Upper lobe of left lung (tissue), 4 donors: ENCODE results near the gene DENND1A.

Source experiments
- CTCF ChIP-seq, 6 experiments: fragments of 450-650 bp in 4 of 6; fragments of 200-600 bp in 2 of 6; sonication (generic) in 2 of 6; IDR thresholded peaks; one replicate each; pipeline ENCODE4 v1.5.1; 2016 to 2019; ENCODE audit warnings: antibody characterized with exemption in 6 of 6
- EP300 ChIP-seq, 4 donors: sonication (generic); formaldehyde crosslinking; IDR thresholded peaks; one replicate each; pipeline ENCODE4 v1.5.1; 2017; ENCODE audit warnings: antibody characterized with exemption in 4 of 4, control low read depth in 2 of 4

- TF ChIP-seq EP300 (IDR thresholded peaks at IDR 0.05) (no peak), CTCF (IDR thresholded peaks at IDR 0.05) (no peak)
Observed at GRCh38 chr9:123656565-123656964, 273.4 kb downstream of the DENND1A start.
